Left lung (tissue), 10 donors: ENCODE data around the gene PPP2R1A. TPM values are rescaled to one million over a fixed set of nuclear protein-coding genes. Genes with fewer than 3 reads are reported as not detected.

Source experiments
- ATAC-seq: fragments of 200-7000 bp; cut with Tn5 transposase; one replicate; pipeline ENCODE4 v1.9.1; 2020; ENCODE audit warnings: moderate library complexity
- DNase-seq, 4 donors: peaks; one replicate each; pipeline ENCODE4 v3.0.0-alpha.2; 2013 to 2020
- H3K27ac ChIP-seq, 2 donors: fragments of 200-600 bp; sonication (generic) in 1 of 2; one replicate each; pipeline versions ENCODE4 v1.5.0 to v1.8.0; 2020 to 2021
- H3K27me3 ChIP-seq, 2 donors: fragments of 200-600 bp; sonication (generic) in 1 of 2; one replicate each; pipeline versions ENCODE4 v1.5.0 to v1.8.0; 2020 to 2021
- H3K36me3 ChIP-seq, 2 donors: fragments of 200-600 bp; sonication (generic) in 1 of 2; one replicate each; pipeline versions ENCODE4 v1.5.0 to v1.8.0; 2020 to 2021
- H3K4me1 ChIP-seq, 2 donors: fragments of 200-600 bp; one replicate each; pipeline ENCODE4 v1.8.0; 2021
- H3K4me3 ChIP-seq, 2 donors: fragments of 200-600 bp; sonication (generic) in 1 of 2; one replicate each; pipeline versions ENCODE4 v1.5.0 to v1.8.0; 2020 to 2021; ENCODE audit warnings: mild to moderate bottlenecking in 1 of 2
- H3K9me3 ChIP-seq, 2 donors: fragments of 200-600 bp; sonication (generic) in 1 of 2; one replicate each; pipeline versions ENCODE4 v1.5.0 to v1.8.0; 2020 to 2021
- intact Hi-C, 2 donors: fragments of 100-400 bp; cut with DNase I; formaldehyde crosslinking; loops; one replicate each; pipeline versions ENCODE4 v1.11.2 to v1.14.2; 2022
- microRNA-seq, 2 donors: library from miRNA; unstranded; fragments of <30 nt; microRNA quantifications; one replicate each; pipeline ENCODE4, GENCODE V29; 2019
- polyA plus RNA-seq, 6 donors: library from polyadenylated mRNA; unstranded; fragments of 120-200 nt; gene quantifications; one replicate each; pipeline ENCODE4 v1.2.1, GENCODE V29; 2013; ENCODE audit not compliant: insufficient read length in 6 of 6
- total RNA-seq, 2 donors: library from RNA; stranded (reverse); fragmentation: NEBNext Ultra II Directional; extraction: Animal tissue kit (Norgen Biotek cat#: 25700); gene quantifications; one replicate each; pipeline ENCODE4 v1.2.1, GENCODE V29; 2021
- TF ChIP-seq, protein P1 (sequence below), 2 donors: fragments of 200-600 bp; sonication (generic) in 1 of 2; IDR thresholded peaks; one replicate each; pipeline versions ENCODE4 v1.5.0 to v1.8.0; 2021; ENCODE audit warnings: antibody characterized with exemption in 2 of 2
- donor health status: DM: no; HTN: yes; CAD: no.
- donor health status: DM: no; HTN: no; CAD: no.

PPP2R1A gene
- total and polyA plus RNA-seq, 8 donors: 193 to 346 (median 325) TPM

DNA sequence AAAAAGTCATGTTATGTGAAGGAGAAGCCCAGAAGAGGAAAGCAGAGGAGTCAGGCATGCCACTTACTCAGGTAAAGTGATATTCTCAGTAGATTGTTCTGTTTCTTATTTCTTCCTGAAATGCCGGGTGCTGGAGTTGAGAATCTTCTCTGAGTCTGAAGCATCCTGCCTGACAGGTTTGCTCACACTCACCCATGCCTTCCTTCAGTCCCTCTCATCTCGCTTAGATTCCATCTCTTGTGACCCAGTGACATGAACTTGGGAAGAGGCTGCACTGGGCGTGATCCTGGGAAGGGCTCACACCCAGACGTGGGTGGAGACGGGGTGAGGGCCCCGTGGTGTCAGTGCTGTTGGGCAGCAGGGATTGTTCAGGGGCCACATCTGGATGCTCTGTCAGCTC lies 87.6 kb downstream of the PPP2R1A start:
- DNase-seq (no peak), ATAC-seq (no peak)
- Histone ChIP-seq H3K9me3 (peaks cover 0 to 37% of the 10 kb centered on the region in 2 donors), H3K36me3 (peaks cover 0 to 17% of the 10 kb centered on the region in 2 donors), H3K27me3 (no peaks in the 10 kb centered on the region), H3K27ac (no peak overlapping the region), H3K4me3 (no peak overlapping the region), H3K4me1 (no peaks in the 10 kb centered on the region)
- TF ChIP-seq, protein P1, sequence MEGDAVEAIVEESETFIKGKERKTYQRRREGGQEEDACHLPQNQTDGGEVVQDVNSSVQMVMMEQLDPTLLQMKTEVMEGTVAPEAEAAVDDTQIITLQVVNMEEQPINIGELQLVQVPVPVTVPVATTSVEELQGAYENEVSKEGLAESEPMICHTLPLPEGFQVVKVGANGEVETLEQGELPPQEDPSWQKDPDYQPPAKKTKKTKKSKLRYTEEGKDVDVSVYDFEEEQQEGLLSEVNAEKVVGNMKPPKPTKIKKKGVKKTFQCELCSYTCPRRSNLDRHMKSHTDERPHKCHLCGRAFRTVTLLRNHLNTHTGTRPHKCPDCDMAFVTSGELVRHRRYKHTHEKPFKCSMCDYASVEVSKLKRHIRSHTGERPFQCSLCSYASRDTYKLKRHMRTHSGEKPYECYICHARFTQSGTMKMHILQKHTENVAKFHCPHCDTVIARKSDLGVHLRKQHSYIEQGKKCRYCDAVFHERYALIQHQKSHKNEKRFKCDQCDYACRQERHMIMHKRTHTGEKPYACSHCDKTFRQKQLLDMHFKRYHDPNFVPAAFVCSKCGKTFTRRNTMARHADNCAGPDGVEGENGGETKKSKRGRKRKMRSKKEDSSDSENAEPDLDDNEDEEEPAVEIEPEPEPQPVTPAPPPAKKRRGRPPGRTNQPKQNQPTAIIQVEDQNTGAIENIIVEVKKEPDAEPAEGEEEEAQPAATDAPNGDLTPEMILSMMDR (IDR thresholded peaks at IDR 0.05): no peak
- intact Hi-C loops: no loop called here

Small RNA genes within 50 kb of the gene (microRNA-seq; reads per million reads assigned to microRNA genes)
- gene MIR6801: 0 reads per million in 2 donors

Other genes with a start within 250 kb of the PPP2R1A start
- gene ZNF350, start 203.2 kb upstream of the PPP2R1A start, total RNA-seq: 10 to 100 TPM in 1 of 2 donors, 1 to 10 TPM in 1; 7.8 to 12.5 TPM
- 10 to 100 TPM; 17.5 to 25.8 (median 21.4) TPM for gene ZNF350, start 203.2 kb upstream of the PPP2R1A start, polyA plus RNA-seq
- 1 to 10 TPM; 8.7 to 10.0 TPM for gene ZNF615, start 181.8 kb upstream of the PPP2R1A start, total RNA-seq
- gene ZNF615, start 181.8 kb upstream of the PPP2R1A start, polyA plus RNA-seq: 10 to 100 TPM; 20.1 to 27.0 (median 22.4) TPM
- 1 to 10 TPM; 5.7 to 7.8 TPM for gene ZNF614, start 161.7 kb upstream of the PPP2R1A start, total RNA-seq
- gene ZNF614, start 161.7 kb upstream of the PPP2R1A start, polyA plus RNA-seq: 10 to 100 TPM; 17.9 to 22.4 (median 19.7) TPM
- gene ZNF432, start 141.2 kb upstream of the PPP2R1A start, total RNA-seq: 10 to 100 TPM in 1 of 2 donors, 1 to 10 TPM in 1; 8.7 to 11.2 TPM
- gene ZNF432, start 141.2 kb upstream of the PPP2R1A start, polyA plus RNA-seq: 10 to 100 TPM; 22.1 to 27.9 (median 25.7) TPM
- 10 to 100 TPM; 21.0 to 22.2 TPM for gene ZNF841, start 94.3 kb upstream of the PPP2R1A start, total RNA-seq
- 10 to 100 TPM; 25.8 to 35.4 (median 33.5) TPM for gene ZNF841, start 94.3 kb upstream of the PPP2R1A start, polyA plus RNA-seq
- gene ZNF616, start 50.1 kb upstream of the PPP2R1A start, total RNA-seq: 10 to 100 TPM; 12.0 to 14.2 TPM
- 10 to 100 TPM; 19.8 to 26.0 (median 23.7) TPM for gene ZNF616, start 50.1 kb upstream of the PPP2R1A start, polyA plus RNA-seq
- gene ZNF836, start 18.4 kb upstream of the PPP2R1A start, total RNA-seq: 10 to 100 TPM; 13.1 to 17.4 TPM
- gene ZNF836, start 18.4 kb upstream of the PPP2R1A start, polyA plus RNA-seq: 10 to 100 TPM; 19.8 to 25.1 (median 22.7) TPM
- 10 to 100 TPM; 14.1 to 16.1 TPM for gene ZNF766, start 79.5 kb downstream of the PPP2R1A start, total RNA-seq
- gene ZNF766, start 79.5 kb downstream of the PPP2R1A start, polyA plus RNA-seq: 10 to 100 TPM; 16.4 to 22.8 (median 18.9) TPM
- 10 to 100 TPM; 10.7 to 12.1 TPM for gene ZNF480, start 107.1 kb downstream of the PPP2R1A start, total RNA-seq
- gene ZNF480, start 107.1 kb downstream of the PPP2R1A start, polyA plus RNA-seq: 10 to 100 TPM; 13.4 to 15.2 (median 14.3) TPM
- gene ZNF610, start 146.2 kb downstream of the PPP2R1A start, total RNA-seq: 1 to 10 TPM; 2.1 to 5.7 TPM
- gene ZNF610, start 146.2 kb downstream of the PPP2R1A start, polyA plus RNA-seq: 10 to 100 TPM in 5 of 6 donors, 1 to 10 TPM in 1; 9.1 to 13.9 (median 11.5) TPM
- gene ZNF880, start 179.9 kb downstream of the PPP2R1A start, total RNA-seq: 10 to 100 TPM; 12.8 to 15.4 TPM
- 10 to 100 TPM; 24.8 to 31.3 (median 29.5) TPM for gene ZNF880, start 179.9 kb downstream of the PPP2R1A start, polyA plus RNA-seq
- 10 to 100 TPM; 17.5 to 26.7 TPM for gene ZNF528, start 207.8 kb downstream of the PPP2R1A start, total RNA-seq
- 10 to 100 TPM; 54.3 to 89.5 (median 70.8) TPM for gene ZNF528, start 207.8 kb downstream of the PPP2R1A start, polyA plus RNA-seq
- under 1 TPM in 1 of 2 donors, not detected in 1; 0.35 TPM for gene ZNF534, start 239.1 kb downstream of the PPP2R1A start, total RNA-seq
- gene ZNF534, start 239.1 kb downstream of the PPP2R1A start, polyA plus RNA-seq: 1 to 10 TPM in 2 of 6 donors, under 1 TPM in 4; 0.36 to 2.1 (median 0.55) TPM